ENCODE results near the gene NHEJ1. TPM values are rescaled to one million over a fixed set of nuclear protein-coding genes. Genes with fewer than 3 reads are reported as not detected.

The NHEJ1 gene
- total RNA-seq, 1 experiment from 2014 or later = 16.4 TPM

GRCh38 chr2:219179601-219180465 is 19.2 kb upstream of the NHEJ1 start:
- no peaks in the 10 kb centered on the region for H4K20me1 ChIP-seq (ENCODE audit: insufficient read depth)
- ChIA-PET RAD21 (ENCODE audit: low non-redundant PET in 1 of 2, low total read pairs in 2 of 2, uncharacterized antibody in 2 of 2, unreplicated experiment in 2 of 2) (no interaction called here), POLR2A (interaction anchor here (1.0 kb wide), 1 partner anchor 26 kb away, joined by 3 read pairs; no protein-coding TSS in a partner anchor), CTCF (no interaction called here)
- intact Hi-C loops (cut with micrococcal nuclease) = loop anchor here (5.0 to 10.0 kb wide), 2 partner anchors 207 to 355 kb away; partner anchors contain the start of gene DNPEP
- TSS peak; percentile 38 for BruUV-seq (replicated peaks)
- peaks cover 13 to 17% of the 10 kb centered on the region in 2 experiments; a peak in 3 of 4 replicates for H3K36me3 ChIP-seq (ENCODE audit: control insufficient read depth in 1 of 2, insufficient read depth in 2 of 2, low read length in 2 of 2)
- H3K79me2 ChIP-seq (ENCODE audit: insufficient read depth, low read length) = peaks cover 23% of the 10 kb centered on the region
- no peak overlapping the region for H3K27ac ChIP-seq (ENCODE audit: low read depth, low read length)
- TF ChIP-seq ELF1 (IDR thresholded peaks at IDR 0.05; ENCODE audit: borderline replicate concordance, low read depth) (no peak), SRF (IDR thresholded peaks at IDR 0.05; ENCODE audit: low read depth) (no peak), EZH2phosphoT487 (IDR thresholded peaks at IDR 0.05; ENCODE audit: borderline replicate concordance) (no peak), ZBTB33 (IDR thresholded peaks at IDR 0.05; ENCODE audit: extremely low read depth, insufficient replicate concordance, low read length) (no peak), ZFX (IDR thresholded peaks at IDR 0.05) (no peak), CTCF (IDR thresholded peaks at IDR 0.05 in 2 of 3, conservative IDR thresholded peaks at IDR 0.05 in 1 of 3; ENCODE audit: borderline replicate concordance in 1 of 3, insufficient read depth in 1 of 3, low read depth in 2 of 3, low read length in 2 of 3) (no peak), POLR2A (IDR thresholded peaks at IDR 0.05; ENCODE audit: borderline replicate concordance, extremely low read depth, insufficient read depth, insufficient read length) (no peak), EZH2 (IDR thresholded peaks at IDR 0.05) (no peak), FOSL1 (IDR thresholded peaks at IDR 0.05; ENCODE audit: low read depth) (no peak), YY1 (IDR thresholded peaks at IDR 0.05; ENCODE audit: extremely low read depth, insufficient replicate concordance, low read depth, low read length) (no peak), REST (IDR thresholded peaks at IDR 0.05; ENCODE audit: low read depth) (no peak), MAX (IDR thresholded peaks at IDR 0.05) (no peak), CBX3 (IDR thresholded peaks at IDR 0.05; ENCODE audit: low read depth) (no peak)
- DNase-seq (ENCODE audit: low read depth, low spot score) (no peak), ATAC-seq (no peak)
- no peaks in the 10 kb centered on the region for H3K9me3 ChIP-seq (ENCODE audit: control insufficient read depth in 1 of 2, insufficient read depth in 1 of 2, low read depth in 1 of 2, low read length in 2 of 2)
- H3K9ac ChIP-seq (ENCODE audit: low read length) = no peak overlapping the region
- peaks cover 10 to 27% of the 10 kb centered on the region in 2 experiments for H3K4me1 ChIP-seq (ENCODE audit: control insufficient read depth in 1 of 2, insufficient read depth in 2 of 2, low read length in 2 of 2)
- H3K4me3 ChIP-seq (replicated peaks in 1 of 2; ENCODE audit: low read depth in 1 of 2, low read length in 2 of 2) = no peak overlapping the region; a peak in 1 of 4 replicates
- H3K27me3 ChIP-seq (ENCODE audit: insufficient read depth, low read length) = no peaks in the 10 kb centered on the region
- no peaks in the 10 kb centered on the region for H3K9me2 ChIP-seq (ENCODE audit: insufficient read depth)
- no peak overlapping the region for H2AFZ ChIP-seq (ENCODE audit: low read depth, low read length, poor library complexity, severe bottlenecking)
- H3K4me2 ChIP-seq (ENCODE audit: low read length) = peak overlapping the region; percentile 98

All from HCT116 (cell line).